Measurements from ENCODE around the gene ARSG.
A peak's percentile ranks its signal among the peaks of the same experiment; 100 is the strongest.

ARSG gene

DNA sequence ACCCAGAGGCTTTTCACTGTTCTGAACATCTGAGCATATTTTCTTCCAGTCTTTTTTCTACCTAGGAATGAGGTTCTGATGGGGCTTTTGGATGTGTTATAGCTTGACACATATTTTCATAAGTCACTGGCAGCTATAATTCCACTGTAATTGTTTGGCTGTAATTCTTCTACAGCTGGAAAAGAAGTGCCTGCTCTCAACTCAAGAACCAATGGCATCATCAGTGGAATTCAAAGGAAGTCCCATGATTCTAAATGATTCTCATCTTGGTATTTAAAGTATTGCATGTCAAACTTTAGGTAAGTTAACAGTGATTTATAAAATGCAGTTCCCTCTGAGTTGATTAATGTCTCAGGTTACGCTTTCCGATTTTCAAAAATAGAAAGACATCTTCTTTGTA is 149.2 kb downstream of the ARSG start (continued):
- TF ChIP-seq SALL2 (tag by site-specific recombination; IDR thresholded peaks at IDR 0.05; ENCODE audit: borderline replicate concordance) (no peak), ZNF558 (tag by site-specific recombination; IDR thresholded peaks at IDR 0.05) (no peak), ZNF114 (tag by site-specific recombination; IDR thresholded peaks at IDR 0.05) (no peak), ZNF155 (tag by site-specific recombination; IDR thresholded peaks at IDR 0.05) (no peak)
- TF ChIP-seq, protein P1, sequence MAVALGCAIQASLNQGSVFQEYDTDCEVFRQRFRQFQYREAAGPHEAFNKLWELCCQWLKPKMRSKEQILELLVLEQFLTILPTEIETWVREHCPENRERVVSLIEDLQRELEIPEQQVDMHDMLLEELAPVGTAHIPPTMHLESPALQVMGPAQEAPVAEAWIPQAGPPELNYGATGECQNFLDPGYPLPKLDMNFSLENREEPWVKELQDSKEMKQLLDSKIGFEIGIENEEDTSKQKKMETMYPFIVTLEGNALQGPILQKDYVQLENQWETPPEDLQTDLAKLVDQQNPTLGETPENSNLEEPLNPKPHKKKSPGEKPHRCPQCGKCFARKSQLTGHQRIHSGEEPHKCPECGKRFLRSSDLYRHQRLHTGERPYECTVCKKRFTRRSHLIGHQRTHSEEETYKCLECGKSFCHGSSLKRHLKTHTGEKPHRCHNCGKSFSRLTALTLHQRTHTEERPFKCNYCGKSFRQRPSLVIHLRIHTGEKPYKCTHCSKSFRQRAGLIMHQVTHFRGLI (tag by site-specific recombination; IDR thresholded peaks at IDR 0.05) = no peak

DNA sequence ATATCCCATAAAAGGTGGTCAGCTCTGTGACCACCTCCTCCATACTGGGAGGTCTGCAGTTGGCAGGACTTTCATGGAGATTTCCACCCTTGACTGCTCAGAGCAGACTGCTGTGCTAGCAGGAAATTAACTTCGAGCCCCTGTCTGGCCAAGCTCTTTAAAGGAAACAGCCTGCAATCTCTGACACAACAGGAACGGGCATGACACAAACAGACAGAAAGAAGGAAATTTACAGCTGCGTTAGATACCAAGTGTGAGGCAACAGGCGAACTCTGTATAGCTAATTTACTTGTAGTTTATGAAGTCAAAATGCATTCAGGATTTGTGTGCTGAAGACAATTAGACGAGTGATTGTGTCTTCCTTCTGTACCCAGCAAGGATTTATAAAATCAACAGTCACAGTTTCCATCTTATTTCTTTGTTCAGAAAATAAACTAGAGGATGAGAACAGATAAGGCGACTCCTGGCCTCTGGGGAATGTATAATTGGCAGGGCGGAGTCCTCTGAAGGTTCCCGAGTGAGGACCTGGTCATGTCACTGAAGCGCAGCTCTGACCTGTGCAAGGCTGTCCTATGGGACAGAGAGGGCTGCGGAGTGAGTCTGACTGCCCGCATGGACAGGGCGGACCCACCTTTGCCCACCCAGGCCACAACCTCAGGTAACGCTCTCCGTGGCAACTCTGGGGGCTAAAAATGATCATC is 149.9 kb downstream of the ARSG start:
- CTCF ChIA-PET = interaction anchor here (0.5 to 3.6 kb wide), 9 partner anchors 9 to 240 kb away, joined by 3 to 13 read pairs (median 4); no protein-coding TSS in a partner anchor
- Histone ChIP-seq H3K27ac (ENCODE audit: extremely low read depth, low read depth, low read length) (no peak overlapping the region), H3K4me3 (ENCODE audit: low read depth, low read length) (no peak overlapping the region), H3K4me1 (ENCODE audit: control insufficient read depth, insufficient read depth, low read length) (peaks cover 9% of the 10 kb centered on the region), H3K9me3 (ENCODE audit: control insufficient read depth, insufficient read depth, low read depth, low read length) (no peaks in the 10 kb centered on the region), H3K36me3 (ENCODE audit: control insufficient read depth in 2 of 2, insufficient read depth in 1 of 2, low read length in 2 of 2) (no peaks in the 10 kb centered on the region; a peak in 1 of 3 replicates)
- POLR2A ChIA-PET = no interaction called here
- no peak for TF ChIP-seq HOXA7 (CRISPR knock-in tag; IDR thresholded peaks at IDR 0.05; ENCODE audit: borderline replicate concordance)
- 0 out of 2 replicates have a peak, but pooled peaks have one; percentile 26 for TF ChIP-seq ZBTB20 (tag by site-specific recombination; IDR thresholded peaks at IDR 0.05)

DNA sequence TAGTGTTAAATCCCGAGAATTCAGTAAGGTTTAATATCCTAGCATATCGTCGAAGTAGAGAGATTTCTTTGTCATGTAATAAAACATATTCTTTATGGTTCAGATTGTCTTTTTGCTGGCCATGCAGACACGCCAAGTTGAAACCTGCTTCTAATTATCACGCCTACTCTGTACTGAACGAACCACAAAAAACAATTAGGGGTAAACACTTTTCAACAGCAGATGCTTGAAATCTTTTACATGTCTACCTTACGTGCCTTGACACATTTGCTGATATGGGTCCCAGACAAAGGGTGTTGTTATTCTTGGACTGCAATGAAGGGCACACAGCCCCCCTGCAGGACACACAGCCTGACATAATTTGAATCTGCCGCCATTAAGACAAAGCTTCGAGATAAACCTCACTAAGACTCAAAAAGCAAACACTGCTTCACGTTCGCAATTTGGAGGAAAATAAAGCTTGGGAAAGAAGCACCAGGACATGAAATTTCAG is 152.7 kb downstream of the ARSG start:
- Histone ChIP-seq H3K4me1 (ENCODE audit: control insufficient read depth, insufficient read depth, low read length) (peaks cover 9% of the 10 kb centered on the region), H3K36me3 (ENCODE audit: control insufficient read depth in 2 of 2, insufficient read depth in 1 of 2, low read length in 2 of 2) (no peaks in the 10 kb centered on the region; a peak in 1 of 3 replicates), H3K9me3 (ENCODE audit: control insufficient read depth, insufficient read depth, low read depth, low read length) (no peaks in the 10 kb centered on the region), H3K4me3 (ENCODE audit: low read depth, low read length) (no peak overlapping the region), H3K27ac (ENCODE audit: extremely low read depth, low read depth, low read length) (no peak overlapping the region)
- ChIA-PET CTCF (interaction anchor here (0.6 to 1.6 kb wide), 5 partner anchors 8 to 272 kb away, joined by 3 to 7 read pairs (median 3); no protein-coding TSS in a partner anchor), POLR2A (no interaction called here)
- TF ChIP-seq ZBTB48 (tag by site-specific recombination; IDR thresholded peaks at IDR 0.05) (no peak), ZBTB7A (tag by site-specific recombination; IDR thresholded peaks at IDR 0.05; ENCODE audit: low read depth) (no peak), OSR2 (tag by site-specific recombination; IDR thresholded peaks at IDR 0.05) (peak; percentile 41; the same call in 1 of the 2 replicates), MZF1 (tag by site-specific recombination; IDR thresholded peaks at IDR 0.05; ENCODE audit: borderline replicate concordance) (no peak), ZNF501 (tag by site-specific recombination; IDR thresholded peaks at IDR 0.05) (no peak), GFI1B (tag by site-specific recombination; IDR thresholded peaks at IDR 0.05) (no peak), RBAK (tag by site-specific recombination; IDR thresholded peaks at IDR 0.05) (no peak), SETDB1 (IDR thresholded peaks at IDR 0.05; ENCODE audit: insufficient read length, low read length) (no peak), ZIC2 (tag by site-specific recombination; IDR thresholded peaks at IDR 0.05) (peak; percentile 18; the same call in 1 of the 2 replicates), ZNF292 (tag by site-specific recombination; IDR thresholded peaks at IDR 0.05; ENCODE audit: borderline replicate concordance, low read depth) (no peak), ZNF621 (tag by site-specific recombination; IDR thresholded peaks at IDR 0.05) (no peak), ZSCAN23 (tag by site-specific recombination; IDR thresholded peaks at IDR 0.05) (no peak), ZFP37 (tag by site-specific recombination; IDR thresholded peaks at IDR 0.05) (no peak), ZBTB8A (tag by site-specific recombination; IDR thresholded peaks at IDR 0.05) (peak; percentile 81), ZNF473 (tag by site-specific recombination; IDR thresholded peaks at IDR 0.05) (no peak), ZNF24 (tag by site-specific recombination; IDR thresholded peaks at IDR 0.05) (no peak)
- TF ChIP-seq, protein P2, sequence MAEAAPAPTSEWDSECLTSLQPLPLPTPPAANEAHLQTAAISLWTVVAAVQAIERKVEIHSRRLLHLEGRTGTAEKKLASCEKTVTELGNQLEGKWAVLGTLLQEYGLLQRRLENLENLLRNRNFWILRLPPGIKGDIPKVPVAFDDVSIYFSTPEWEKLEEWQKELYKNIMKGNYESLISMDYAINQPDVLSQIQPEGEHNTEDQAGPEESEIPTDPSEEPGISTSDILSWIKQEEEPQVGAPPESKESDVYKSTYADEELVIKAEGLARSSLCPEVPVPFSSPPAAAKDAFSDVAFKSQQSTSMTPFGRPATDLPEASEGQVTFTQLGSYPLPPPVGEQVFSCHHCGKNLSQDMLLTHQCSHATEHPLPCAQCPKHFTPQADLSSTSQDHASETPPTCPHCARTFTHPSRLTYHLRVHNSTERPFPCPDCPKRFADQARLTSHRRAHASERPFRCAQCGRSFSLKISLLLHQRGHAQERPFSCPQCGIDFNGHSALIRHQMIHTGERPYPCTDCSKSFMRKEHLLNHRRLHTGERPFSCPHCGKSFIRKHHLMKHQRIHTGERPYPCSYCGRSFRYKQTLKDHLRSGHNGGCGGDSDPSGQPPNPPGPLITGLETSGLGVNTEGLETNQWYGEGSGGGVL (tag by site-specific recombination; IDR thresholded peaks at IDR 0.05) = no peak
- TF ChIP-seq, protein P3, sequence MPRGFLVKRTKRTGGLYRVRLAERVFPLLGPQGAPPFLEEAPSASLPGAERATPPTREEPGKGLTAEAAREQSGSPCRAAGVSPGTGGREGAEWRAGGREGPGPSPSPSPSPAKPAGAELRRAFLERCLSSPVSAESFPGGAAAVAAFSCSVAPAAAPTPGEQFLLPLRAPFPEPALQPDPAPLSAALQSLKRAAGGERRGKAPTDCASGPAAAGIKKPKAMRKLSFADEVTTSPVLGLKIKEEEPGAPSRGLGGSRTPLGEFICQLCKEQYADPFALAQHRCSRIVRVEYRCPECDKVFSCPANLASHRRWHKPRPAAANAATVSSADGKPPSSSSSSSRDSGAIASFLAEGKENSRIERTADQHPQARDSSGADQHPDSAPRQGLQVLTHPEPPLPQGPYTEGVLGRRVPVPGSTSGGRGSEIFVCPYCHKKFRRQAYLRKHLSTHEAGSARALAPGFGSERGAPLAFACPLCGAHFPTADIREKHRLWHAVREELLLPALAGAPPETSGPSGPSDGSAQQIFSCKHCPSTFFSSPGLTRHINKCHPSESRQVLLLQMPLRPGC (tag by site-specific recombination; IDR thresholded peaks at IDR 0.05) = no peak
- TF ChIP-seq, protein P4, sequence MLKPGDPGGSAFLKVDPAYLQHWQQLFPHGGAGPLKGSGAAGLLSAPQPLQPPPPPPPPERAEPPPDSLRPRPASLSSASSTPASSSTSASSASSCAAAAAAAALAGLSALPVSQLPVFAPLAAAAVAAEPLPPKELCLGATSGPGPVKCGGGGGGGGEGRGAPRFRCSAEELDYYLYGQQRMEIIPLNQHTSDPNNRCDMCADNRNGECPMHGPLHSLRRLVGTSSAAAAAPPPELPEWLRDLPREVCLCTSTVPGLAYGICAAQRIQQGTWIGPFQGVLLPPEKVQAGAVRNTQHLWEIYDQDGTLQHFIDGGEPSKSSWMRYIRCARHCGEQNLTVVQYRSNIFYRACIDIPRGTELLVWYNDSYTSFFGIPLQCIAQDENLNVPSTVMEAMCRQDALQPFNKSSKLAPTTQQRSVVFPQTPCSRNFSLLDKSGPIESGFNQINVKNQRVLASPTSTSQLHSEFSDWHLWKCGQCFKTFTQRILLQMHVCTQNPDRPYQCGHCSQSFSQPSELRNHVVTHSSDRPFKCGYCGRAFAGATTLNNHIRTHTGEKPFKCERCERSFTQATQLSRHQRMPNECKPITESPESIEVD (tag by site-specific recombination; IDR thresholded peaks at IDR 0.05) = peak; percentile 21; the same call in 1 of the 2 replicates
